SK-N-SH treated with all-trans-retinoic acid at 6 μM for 48 hours (cell line): ENCODE data around the gene PLCB1.

Experiments used
- ESRRG ChIP-seq: fragments of 250-450 bp; sonication (Bioruptor Pico); IDR thresholded peaks from 2 replicates; pipeline ENCODE4 v1.6.1; 2021; ENCODE audit warnings: mild to moderate bottlenecking
- TF ChIP-seq, protein P1 (sequence below): fragments of 250-450 bp; sonication (Bioruptor Pico); IDR thresholded peaks from 2 replicates; pipeline ENCODE4 v1.8.0; 2020; ENCODE audit warnings: mild to moderate bottlenecking, moderate library complexity, borderline replicate concordance

DNA sequence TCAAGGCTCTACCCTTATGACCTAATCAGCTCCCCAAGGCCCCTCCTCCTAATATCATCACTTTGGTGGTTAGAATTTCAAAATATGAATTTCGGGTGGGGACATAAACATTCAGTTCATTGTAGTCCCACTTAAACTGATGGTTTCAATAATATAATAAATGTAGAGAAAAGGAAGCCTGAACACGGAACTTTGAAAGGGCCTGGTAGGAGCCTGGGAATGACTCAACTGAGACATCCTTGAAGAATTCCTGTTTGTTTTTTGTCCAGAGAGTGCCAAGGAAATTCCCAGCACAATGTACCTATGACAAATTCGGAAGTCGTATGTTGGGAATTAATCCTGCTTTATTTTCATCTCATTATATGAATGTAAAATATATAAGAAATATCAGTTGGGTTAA lies 457.9 kb downstream of the PLCB1 start:
- TF ChIP-seq ESRRG = no peak
- TF ChIP-seq, protein P1, sequence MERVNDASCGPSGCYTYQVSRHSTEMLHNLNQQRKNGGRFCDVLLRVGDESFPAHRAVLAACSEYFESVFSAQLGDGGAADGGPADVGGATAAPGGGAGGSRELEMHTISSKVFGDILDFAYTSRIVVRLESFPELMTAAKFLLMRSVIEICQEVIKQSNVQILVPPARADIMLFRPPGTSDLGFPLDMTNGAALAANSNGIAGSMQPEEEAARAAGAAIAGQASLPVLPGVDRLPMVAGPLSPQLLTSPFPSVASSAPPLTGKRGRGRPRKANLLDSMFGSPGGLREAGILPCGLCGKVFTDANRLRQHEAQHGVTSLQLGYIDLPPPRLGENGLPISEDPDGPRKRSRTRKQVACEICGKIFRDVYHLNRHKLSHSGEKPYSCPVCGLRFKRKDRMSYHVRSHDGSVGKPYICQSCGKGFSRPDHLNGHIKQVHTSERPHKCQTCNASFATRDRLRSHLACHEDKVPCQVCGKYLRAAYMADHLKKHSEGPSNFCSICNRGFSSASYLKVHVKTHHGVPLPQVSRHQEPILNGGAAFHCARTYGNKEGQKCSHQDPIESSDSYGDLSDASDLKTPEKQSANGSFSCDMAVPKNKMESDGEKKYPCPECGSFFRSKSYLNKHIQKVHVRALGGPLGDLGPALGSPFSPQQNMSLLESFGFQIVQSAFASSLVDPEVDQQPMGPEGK = no peak
